Activated CD4-positive, CD25-positive, alpha-beta regulatory T cell treated with anti-CD3 and anti-CD28 coated beads, Interleukin-2, amount 50 U/mL, for 24 hours (primary cell): ENCODE data around the gene RNU2-1.
"Not testable (repeated sequence)": the region's sequence is repeated elsewhere in the genome, so short reads cannot be mapped to it uniquely, and the experiment has no call there.

Experiments used
- ATAC-seq, 2 donors: fragments of 150-1000 bp; cut with Tn5 transposase; one replicate each; pipeline ENCODE4 v1.10.0; 2021; ENCODE audit warnings: mild to moderate bottlenecking in 1 of 2, moderate library complexity in 1 of 2

The RNU2-1 gene

DNA sequence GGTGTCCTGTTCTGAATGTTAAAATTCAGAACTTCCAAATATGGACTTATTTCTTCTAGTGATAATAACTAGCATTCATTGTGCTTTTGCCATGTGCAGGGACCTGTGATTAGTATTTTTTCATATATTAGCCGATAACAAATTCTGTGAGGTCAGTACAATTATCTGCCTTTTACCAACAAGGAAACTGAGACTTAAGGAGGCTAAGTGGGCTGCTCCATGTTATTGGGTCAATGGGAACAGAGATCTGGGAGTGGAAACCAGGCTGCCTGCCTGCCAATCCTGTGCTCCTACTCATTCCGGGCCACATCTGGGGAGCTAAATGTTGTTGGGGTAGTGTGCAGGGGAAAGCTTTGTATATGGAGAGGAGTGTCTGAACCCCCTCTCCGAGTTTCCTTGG, 18.4 kb downstream of the RNU2-1 start:
- no peak for ATAC-seq

DNA sequence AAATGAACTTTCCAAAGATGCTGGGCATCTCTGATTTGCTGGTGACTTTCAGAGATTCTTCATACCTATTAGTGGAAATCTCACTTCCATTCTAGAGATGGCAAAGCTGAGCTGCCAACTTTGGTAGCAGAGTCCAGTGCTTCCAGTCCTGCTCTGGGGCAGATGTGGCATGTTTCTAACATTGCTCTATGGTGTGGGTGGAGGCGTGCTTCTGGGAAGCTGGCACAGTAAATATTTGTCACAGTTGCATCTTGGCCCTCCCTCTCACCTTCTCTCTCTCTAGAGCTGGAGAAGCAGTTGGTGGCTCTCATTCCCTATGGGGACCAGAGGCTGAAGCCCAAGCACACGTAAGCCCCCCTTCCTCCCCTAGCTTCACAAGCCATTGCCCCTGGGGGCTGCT, 20.2 kb downstream of the RNU2-1 start:
- no peak for ATAC-seq

GRCh38 chr17:43212641-43213490, 20.9 kb downstream of the RNU2-1 start:
- ATAC-seq, result no peak

DNA sequence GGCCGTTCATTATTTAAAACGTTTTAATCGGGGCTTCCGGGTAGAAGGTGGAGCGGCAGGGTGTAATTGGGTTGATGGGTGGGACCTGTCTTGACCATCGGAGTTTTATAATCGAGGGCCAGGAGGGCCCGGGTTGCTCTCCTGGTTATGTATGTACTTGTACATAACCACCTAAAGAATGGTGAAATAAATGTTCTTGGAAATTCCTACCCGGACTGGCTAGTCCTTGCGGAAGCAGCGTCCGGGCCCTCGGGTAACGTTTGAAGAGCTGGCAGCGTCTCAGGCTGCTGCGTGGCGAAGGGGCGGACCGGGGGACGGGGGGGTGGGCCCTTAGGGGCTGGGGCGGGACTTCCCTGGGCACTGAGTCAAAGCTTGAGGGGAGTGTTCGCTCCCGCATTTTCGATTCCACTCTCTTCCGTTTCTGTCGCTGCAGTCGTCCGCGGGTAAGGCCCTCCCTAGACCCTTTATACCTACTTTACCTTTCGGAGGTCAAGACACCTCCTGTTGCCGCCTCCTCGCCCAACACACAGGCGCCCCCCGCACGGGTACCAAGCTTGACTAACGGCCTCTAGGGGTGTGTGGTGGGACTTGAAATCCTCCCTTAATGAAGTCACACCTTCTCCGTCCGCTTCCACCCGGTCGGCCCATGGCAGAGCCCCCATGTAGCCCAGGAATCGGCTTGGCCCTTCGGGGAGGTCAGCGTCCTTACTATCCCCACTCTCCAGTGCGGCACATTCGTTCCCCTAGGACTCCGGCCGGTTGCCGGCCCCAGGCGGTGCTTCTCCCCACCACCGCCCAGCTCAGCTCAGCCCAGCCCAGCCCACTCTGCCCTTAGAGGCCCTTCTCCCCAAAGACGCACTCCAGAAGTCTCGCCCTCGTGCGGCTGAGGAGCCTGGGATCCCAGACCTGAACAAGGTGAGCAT, 22.0 kb downstream of the RNU2-1 start, which contains the start of gene TMEM106A:
TSS of gene TMEM106A (plus strand) at position 396 of the 923 bp plus-strand sequence. CDS start 1,167 bp downstream, outside the sequence.
- peak; percentile 93 to 94 for ATAC-seq

GRCh38 chr17:43211123-43211479, 22.7 kb downstream of the RNU2-1 start:
- ATAC-seq, result no peak

- no peak for ATAC-seq
Observed at GRCh38 chr17:43210576-43210975, 23.2 kb downstream of the RNU2-1 start.

GRCh38 chr17:43203013-43203412, 30.8 kb downstream of the RNU2-1 start:
- not testable (repeated sequence) for ATAC-seq

- ATAC-seq, result no peak
Observed at GRCh38 chr17:43200127-43200526, 33.6 kb downstream of the RNU2-1 start.

DNA sequence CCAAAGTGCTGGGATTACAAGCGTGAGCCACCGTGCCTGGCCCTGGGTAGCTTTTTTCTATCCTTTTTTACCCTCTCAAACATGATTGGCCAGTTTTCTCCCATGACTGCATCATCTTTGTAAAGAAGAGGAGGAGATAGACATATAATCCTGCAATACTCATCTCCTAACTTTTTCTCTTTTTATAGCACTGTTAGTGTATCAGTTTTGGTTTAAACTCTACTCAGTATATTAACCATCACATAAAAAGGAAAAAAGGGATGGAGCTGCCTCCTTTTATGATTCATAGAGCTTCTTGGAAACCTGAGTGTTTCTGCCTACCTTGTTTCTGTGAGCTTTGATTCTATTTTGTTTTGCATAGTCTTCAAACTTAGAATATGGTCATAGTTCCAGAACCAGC, 34.1 kb downstream of the RNU2-1 start:
- peak in 1 of 2 donors; percentile 27 for ATAC-seq

GRCh38 chr17:43193251-43193650, 40.5 kb downstream of the RNU2-1 start:
- no peak for ATAC-seq

DNA sequence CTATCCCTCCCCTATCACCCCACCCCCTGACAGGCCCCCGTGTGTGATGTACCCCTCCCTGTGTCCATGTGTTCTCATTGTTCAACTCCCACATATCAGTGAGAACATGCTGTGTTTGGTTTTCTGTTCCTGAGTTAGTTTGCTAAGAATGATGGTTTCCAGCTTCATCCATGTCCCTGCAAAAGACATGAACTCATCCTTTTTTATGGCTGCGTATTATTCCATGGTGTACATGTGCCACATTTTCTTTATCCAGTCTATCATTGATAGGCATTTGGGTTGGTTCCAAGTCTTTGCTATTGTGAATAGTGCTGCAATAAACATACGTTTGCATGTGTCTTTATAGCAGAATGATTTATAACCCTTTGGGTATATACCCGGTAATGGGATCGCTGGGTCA, 47.1 kb downstream of the RNU2-1 start:
- ATAC-seq, result not testable (repeated sequence)

DNA sequence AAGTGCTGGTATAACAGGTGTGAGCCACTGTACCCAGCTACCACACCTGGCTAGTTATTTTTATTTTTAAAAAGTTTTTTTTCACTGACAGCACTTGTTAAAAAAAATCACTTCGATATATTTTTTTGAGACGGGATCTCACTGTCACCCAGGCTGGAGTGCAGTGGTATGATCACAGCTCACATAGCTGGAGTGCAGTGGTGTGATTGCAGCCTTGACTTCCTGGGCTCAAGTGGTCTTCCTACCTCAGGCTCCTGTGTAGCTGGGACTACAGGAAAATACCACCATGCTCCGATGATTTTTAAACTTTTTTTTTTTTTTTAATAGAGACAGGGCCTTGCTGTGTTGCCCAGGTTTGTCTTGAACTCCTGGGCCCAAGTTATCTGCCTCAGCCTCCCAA, 49.9 kb downstream of the RNU2-1 start:
- ATAC-seq, result no peak
